ENCODE data around the gene HLA-DQA1. TPM values are rescaled to one million over a fixed set of nuclear protein-coding genes. Genes with fewer than 3 reads are reported as not detected.
"Not testable (repeated sequence)": the region's sequence is repeated elsewhere in the genome, so short reads cannot be mapped to it uniquely, and the experiment has no call there.

HLA-DQA1 gene
- total and polyA plus RNA-seq, 4 donors: 9.3 to 46.2 (median 32.7) TPM

GRCh38 chr6:32641785-32642719, 4.8 kb downstream of the HLA-DQA1 start:
- ATAC-seq (ENCODE audit: low FRiP score); H3K27me3 ChIP-seq (ENCODE audit: control insufficient read depth in 1 of 2, insufficient read depth in 2 of 2, low read length in 1 of 2); H3K36me3 ChIP-seq (ENCODE audit: control insufficient read depth in 1 of 2, insufficient read depth in 2 of 2, low read length in 1 of 2); DNase-seq; H3K4me1 ChIP-seq (ENCODE audit: control insufficient read depth in 1 of 2, insufficient read depth in 2 of 2, low read length in 2 of 2); intact Hi-C loops (cut with DNase I); H3K4me3 ChIP-seq (ENCODE audit: low read length in 2 of 2); H3K27ac ChIP-seq (ENCODE audit: low read depth in 1 of 2, low read length in 2 of 2); H3K9me3 ChIP-seq (ENCODE audit: control insufficient read depth, low read length): not testable (repeated sequence)
- 15 to 63% methylated on average over 2 of the region's 2 CpGs for WGBS, 2 donors

GRCh38 chr6:32642720-32643106, 5.5 kb downstream of the HLA-DQA1 start:
- Histone ChIP-seq H3K9me3 (ENCODE audit: control insufficient read depth, low read length) (no peaks in the 10 kb centered on the region), H3K36me3 (ENCODE audit: control insufficient read depth in 1 of 2, insufficient read depth in 2 of 2, low read length in 1 of 2) (no peaks in the 10 kb centered on the region), H3K4me3 (ENCODE audit: low read length in 2 of 2) (no peak overlapping the region), H3K4me1 (ENCODE audit: control insufficient read depth in 1 of 2, insufficient read depth in 2 of 2, low read length in 2 of 2) (no peaks in the 10 kb centered on the region), H3K27ac (ENCODE audit: low read depth in 1 of 2, low read length in 2 of 2) (no peak overlapping the region), H3K27me3 (ENCODE audit: control insufficient read depth in 1 of 2, insufficient read depth in 2 of 2, low read length in 1 of 2) (no peaks in the 10 kb centered on the region)
- whole genome bisulfite sequencing, 2 donors: 78 to 86% methylated on average over 6 of the region's 6 CpGs
- DNase-seq (no peak), ATAC-seq (ENCODE audit: low FRiP score) (no peak)
- intact Hi-C loops (cut with DNase I): no loop called here

GRCh38 chr6:32643904-32644303, 6.7 kb downstream of the HLA-DQA1 start:
- intact Hi-C loops (cut with DNase I): no loop called here
- Histone ChIP-seq H3K27me3 (ENCODE audit: control insufficient read depth in 1 of 2, insufficient read depth in 2 of 2, low read length in 1 of 2) (no peaks in the 10 kb centered on the region), H3K4me1 (ENCODE audit: control insufficient read depth in 1 of 2, insufficient read depth in 2 of 2, low read length in 2 of 2) (no peaks in the 10 kb centered on the region), H3K36me3 (ENCODE audit: control insufficient read depth in 1 of 2, insufficient read depth in 2 of 2, low read length in 1 of 2) (no peaks in the 10 kb centered on the region), H3K4me3 (ENCODE audit: low read length in 2 of 2) (no peak overlapping the region), H3K9me3 (ENCODE audit: control insufficient read depth, low read length) (no peaks in the 10 kb centered on the region), H3K27ac (ENCODE audit: low read depth in 1 of 2, low read length in 2 of 2) (no peak overlapping the region)
- ATAC-seq (ENCODE audit: low FRiP score): no peak
- DNase-seq: no peak
- WGBS, 2 donors: 78 to 83% methylated on average over 4 of the region's 4 CpGs

- WGBS, 2 donors: 85 to 88% methylated on average over 6 of the region's 6 CpGs
- H3K27ac ChIP-seq (ENCODE audit: low read depth in 1 of 2, low read length in 2 of 2): no peak overlapping the region
- intact Hi-C loops (cut with DNase I): no loop called here
- no peak overlapping the region for H3K4me3 ChIP-seq (ENCODE audit: low read length in 2 of 2)
- H3K9me3 ChIP-seq (ENCODE audit: control insufficient read depth, low read length): no peaks in the 10 kb centered on the region
- H3K27me3 ChIP-seq (ENCODE audit: control insufficient read depth in 1 of 2, insufficient read depth in 2 of 2, low read length in 1 of 2): no peaks in the 10 kb centered on the region
- no peaks in the 10 kb centered on the region for H3K4me1 ChIP-seq (ENCODE audit: control insufficient read depth in 1 of 2, insufficient read depth in 2 of 2, low read length in 2 of 2)
- ATAC-seq (ENCODE audit: low FRiP score): no peak
- DNase-seq: no peak
- no peaks in the 10 kb centered on the region for H3K36me3 ChIP-seq (ENCODE audit: control insufficient read depth in 1 of 2, insufficient read depth in 2 of 2, low read length in 1 of 2)
Measured at GRCh38 chr6:32645047-32645703, 8.0 kb downstream of the HLA-DQA1 start.

- H3K4me1 ChIP-seq (ENCODE audit: control insufficient read depth in 1 of 2, insufficient read depth in 2 of 2, low read length in 2 of 2): no peaks in the 10 kb centered on the region
- no peak for ATAC-seq (ENCODE audit: low FRiP score)
- no peak overlapping the region for H3K27ac ChIP-seq (ENCODE audit: low read depth in 1 of 2, low read length in 2 of 2)
- peaks cover 0 to 1% of the 10 kb centered on the region in 2 donors for H3K27me3 ChIP-seq (ENCODE audit: control insufficient read depth in 1 of 2, insufficient read depth in 2 of 2, low read length in 1 of 2)
- no peak overlapping the region for H3K4me3 ChIP-seq (ENCODE audit: low read length in 2 of 2)
- WGBS, 2 donors: 78 to 88% methylated on average over 2 of the region's 2 CpGs
- no peaks in the 10 kb centered on the region for H3K36me3 ChIP-seq (ENCODE audit: control insufficient read depth in 1 of 2, insufficient read depth in 2 of 2, low read length in 1 of 2)
- intact Hi-C loops (cut with DNase I): no loop called here
- H3K9me3 ChIP-seq (ENCODE audit: control insufficient read depth, low read length): peaks cover 1% of the 10 kb centered on the region
- DNase-seq: no peak
Measured at GRCh38 chr6:32655203-32655710, 18.1 kb downstream of the HLA-DQA1 start.

- H3K36me3 ChIP-seq (ENCODE audit: control insufficient read depth in 1 of 2, insufficient read depth in 2 of 2, low read length in 1 of 2); ATAC-seq (ENCODE audit: low FRiP score); H3K9me3 ChIP-seq (ENCODE audit: control insufficient read depth, low read length); DNase-seq; intact Hi-C loops (cut with DNase I); H3K27me3 ChIP-seq (ENCODE audit: control insufficient read depth in 1 of 2, insufficient read depth in 2 of 2, low read length in 1 of 2); H3K4me1 ChIP-seq (ENCODE audit: control insufficient read depth in 1 of 2, insufficient read depth in 2 of 2, low read length in 2 of 2); H3K4me3 ChIP-seq (ENCODE audit: low read length in 2 of 2); H3K27ac ChIP-seq (ENCODE audit: low read depth in 1 of 2, low read length in 2 of 2): not testable (repeated sequence)
- 59 to 60% methylated on average over 5 to 6 of the region's 6 CpGs for WGBS, 2 donors
Measured at GRCh38 chr6:32657329-32657728, 20.1 kb downstream of the HLA-DQA1 start.

- intact Hi-C loops (cut with DNase I); H3K4me3 ChIP-seq (ENCODE audit: low read length in 2 of 2); H3K27me3 ChIP-seq (ENCODE audit: control insufficient read depth in 1 of 2, insufficient read depth in 2 of 2, low read length in 1 of 2); ATAC-seq (ENCODE audit: low FRiP score); H3K27ac ChIP-seq (ENCODE audit: low read depth in 1 of 2, low read length in 2 of 2); DNase-seq; H3K4me1 ChIP-seq (ENCODE audit: control insufficient read depth in 1 of 2, insufficient read depth in 2 of 2, low read length in 2 of 2); H3K9me3 ChIP-seq (ENCODE audit: control insufficient read depth, low read length); H3K36me3 ChIP-seq (ENCODE audit: control insufficient read depth in 1 of 2, insufficient read depth in 2 of 2, low read length in 1 of 2): not testable (repeated sequence)
Measured at GRCh38 chr6:32657819-32658218, 20.6 kb downstream of the HLA-DQA1 start.

GRCh38 chr6:32658268-32658897, 21.2 kb downstream of the HLA-DQA1 start:
- ATAC-seq (ENCODE audit: low FRiP score): no peak
- H3K36me3 ChIP-seq (ENCODE audit: control insufficient read depth in 1 of 2, insufficient read depth in 2 of 2, low read length in 1 of 2): no peaks in the 10 kb centered on the region
- no peak overlapping the region for H3K27ac ChIP-seq (ENCODE audit: low read depth in 1 of 2, low read length in 2 of 2)
- intact Hi-C loops (cut with DNase I): no loop called here
- no peaks in the 10 kb centered on the region for H3K4me1 ChIP-seq (ENCODE audit: control insufficient read depth in 1 of 2, insufficient read depth in 2 of 2, low read length in 2 of 2)
- peaks cover 1% of the 10 kb centered on the region for H3K9me3 ChIP-seq (ENCODE audit: control insufficient read depth, low read length)
- no peak overlapping the region for H3K4me3 ChIP-seq (ENCODE audit: low read length in 2 of 2)
- peaks cover 0 to 1% of the 10 kb centered on the region in 2 donors for H3K27me3 ChIP-seq (ENCODE audit: control insufficient read depth in 1 of 2, insufficient read depth in 2 of 2, low read length in 1 of 2)
- no peak for DNase-seq
- 38 to 45% methylated on average over 6 of the region's 6 CpGs for WGBS, 2 donors
